ENCODE results near the gene TBC1D5.

DNA sequence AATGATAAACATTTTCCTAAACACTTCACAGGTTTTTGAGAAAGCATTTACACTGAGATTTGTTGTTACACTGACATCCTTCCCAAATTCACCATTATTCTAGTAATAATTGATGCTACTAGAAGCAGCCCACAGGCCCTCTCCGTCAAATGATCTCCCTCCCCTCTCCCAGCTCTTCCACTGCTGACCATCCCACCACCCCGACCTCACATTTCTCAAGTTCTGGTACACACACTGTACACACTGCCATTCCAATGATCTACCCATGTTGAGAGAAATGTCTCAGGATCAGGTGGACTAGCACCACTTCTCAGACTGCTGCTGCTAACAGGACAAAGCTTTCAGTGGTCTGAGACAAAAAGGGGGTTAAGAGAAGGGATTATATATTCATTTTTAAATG, 3.5 kb downstream of the TBC1D5 start:
- TF ChIP-seq, protein P1, sequence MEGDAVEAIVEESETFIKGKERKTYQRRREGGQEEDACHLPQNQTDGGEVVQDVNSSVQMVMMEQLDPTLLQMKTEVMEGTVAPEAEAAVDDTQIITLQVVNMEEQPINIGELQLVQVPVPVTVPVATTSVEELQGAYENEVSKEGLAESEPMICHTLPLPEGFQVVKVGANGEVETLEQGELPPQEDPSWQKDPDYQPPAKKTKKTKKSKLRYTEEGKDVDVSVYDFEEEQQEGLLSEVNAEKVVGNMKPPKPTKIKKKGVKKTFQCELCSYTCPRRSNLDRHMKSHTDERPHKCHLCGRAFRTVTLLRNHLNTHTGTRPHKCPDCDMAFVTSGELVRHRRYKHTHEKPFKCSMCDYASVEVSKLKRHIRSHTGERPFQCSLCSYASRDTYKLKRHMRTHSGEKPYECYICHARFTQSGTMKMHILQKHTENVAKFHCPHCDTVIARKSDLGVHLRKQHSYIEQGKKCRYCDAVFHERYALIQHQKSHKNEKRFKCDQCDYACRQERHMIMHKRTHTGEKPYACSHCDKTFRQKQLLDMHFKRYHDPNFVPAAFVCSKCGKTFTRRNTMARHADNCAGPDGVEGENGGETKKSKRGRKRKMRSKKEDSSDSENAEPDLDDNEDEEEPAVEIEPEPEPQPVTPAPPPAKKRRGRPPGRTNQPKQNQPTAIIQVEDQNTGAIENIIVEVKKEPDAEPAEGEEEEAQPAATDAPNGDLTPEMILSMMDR (IDR thresholded peaks at IDR 0.05), result no peak
- TF ChIP-seq POLR2AphosphoS5 (IDR thresholded peaks at IDR 0.05), result no peak
- TF ChIP-seq POLR2A (IDR thresholded peaks at IDR 0.05), result no peak

All from breast epithelium (tissue), 3 donors.